ENCODE measurements around the gene COMP.

COMP gene

DNA sequence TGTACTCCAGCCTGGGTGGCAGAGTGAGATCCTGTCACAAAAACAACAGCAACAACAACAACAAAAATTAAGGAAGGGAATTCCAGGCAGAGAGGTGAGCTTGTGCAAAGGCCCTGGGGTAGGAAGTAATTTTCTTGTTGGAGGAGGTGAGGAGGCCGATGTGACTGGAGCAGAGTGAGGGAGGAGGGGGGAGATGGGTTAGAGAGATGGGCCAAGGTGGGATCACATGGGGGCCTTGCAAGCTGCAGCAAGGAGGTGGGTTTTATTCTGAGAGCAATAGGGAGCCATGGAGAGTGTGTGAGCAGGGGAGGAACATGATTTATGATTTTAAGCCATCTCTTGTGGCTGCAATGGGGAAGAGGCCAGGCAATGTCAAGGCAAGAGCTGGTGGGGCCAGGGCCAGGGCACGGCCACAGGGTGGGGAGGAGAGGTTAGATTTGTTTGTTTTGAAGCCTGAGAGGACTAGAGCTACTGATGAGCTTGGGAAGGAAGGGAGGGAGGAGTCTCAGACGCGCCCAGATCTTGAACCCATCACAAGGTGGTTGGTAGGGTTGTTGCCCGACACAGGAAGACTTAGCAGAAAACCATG lies 12.5 kb upstream of the COMP start:
- no peak for DNase-seq

DNA sequence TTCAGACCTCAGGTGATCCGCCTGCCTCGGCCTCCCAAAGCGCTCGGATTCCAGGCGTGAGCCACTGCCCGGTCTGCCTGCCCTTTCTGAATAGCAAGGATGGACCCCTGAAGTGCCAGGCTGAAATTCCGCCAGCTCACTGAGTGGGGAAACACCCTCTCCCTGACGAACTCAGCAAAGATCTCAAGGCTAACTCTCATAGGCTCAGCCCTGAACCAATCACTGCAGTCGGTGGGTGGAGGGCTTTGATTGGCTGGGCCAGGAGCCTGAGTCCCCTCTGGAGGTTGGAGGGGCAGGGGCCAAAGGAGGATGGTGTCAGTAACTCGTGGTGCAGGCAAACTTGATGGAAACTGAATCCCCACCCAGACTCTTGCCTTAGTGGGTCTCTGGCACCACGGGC lies 11.2 kb upstream of the COMP start:
- no peak for DNase-seq

DNA sequence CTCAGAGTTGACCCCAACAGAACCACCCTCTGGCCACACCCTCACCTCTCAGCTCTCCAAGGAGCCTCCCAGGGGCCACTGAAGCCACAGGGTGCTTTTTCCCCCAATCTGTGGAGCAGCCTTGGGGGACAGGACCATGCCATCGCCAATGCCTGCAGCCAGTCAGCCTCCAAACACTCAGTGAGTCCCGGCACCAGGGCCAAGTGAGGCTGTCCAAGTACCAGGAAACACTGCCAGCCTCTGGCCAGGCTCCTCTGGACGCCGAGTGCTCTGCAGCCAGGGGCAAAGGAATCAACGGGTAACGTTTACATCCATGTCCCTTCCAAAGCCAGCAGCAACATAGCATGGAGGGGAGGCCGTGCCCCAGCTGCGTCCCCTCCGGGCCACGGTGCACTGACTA lies 9.5 kb upstream of the COMP start:
- DNase-seq, result no peak

DNA sequence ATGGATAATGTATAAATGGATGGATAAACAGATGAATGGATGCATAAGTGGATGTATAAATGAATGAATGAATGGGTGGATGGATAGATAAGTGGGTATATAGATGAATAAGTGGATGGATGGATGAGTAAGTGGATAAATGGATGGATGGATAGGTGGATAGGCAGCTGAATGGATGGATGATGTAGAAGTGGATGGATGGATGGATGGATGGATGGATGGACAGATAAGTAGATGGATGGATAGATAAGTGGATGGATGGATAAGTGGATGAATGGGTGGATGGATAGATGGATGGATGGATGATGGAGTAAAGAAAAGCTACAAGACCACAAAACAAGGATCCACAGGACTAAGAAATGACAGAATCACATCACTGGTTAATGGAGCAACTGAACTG lies 9.0 kb upstream of the COMP start:
- DNase-seq, result no peak

DNA sequence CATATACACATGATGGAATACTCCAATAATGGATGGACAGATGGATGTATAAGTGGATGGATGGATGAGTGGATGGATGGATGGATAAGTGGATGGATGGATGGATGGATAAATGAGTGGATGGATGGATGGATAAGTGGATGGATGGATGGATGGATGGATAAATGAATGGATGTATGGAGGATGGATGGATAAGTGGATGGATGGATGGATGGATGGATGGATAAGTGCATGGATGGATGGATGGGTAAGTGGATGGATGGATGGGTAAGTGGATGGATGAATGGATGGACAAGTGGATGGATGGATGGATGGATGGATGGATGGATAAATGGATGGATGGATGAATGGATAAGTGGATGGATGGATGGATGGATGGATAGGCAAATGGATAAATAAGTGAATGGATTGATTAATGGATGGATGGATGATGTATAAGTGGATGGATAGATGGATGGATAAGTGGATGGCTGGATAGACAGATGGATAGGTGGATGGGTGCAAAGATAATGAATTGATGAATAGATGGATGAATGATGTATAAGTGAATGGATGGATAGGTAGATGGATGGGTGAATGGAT lies 8.4 kb upstream of the COMP start:
- no peak for DNase-seq

DNA sequence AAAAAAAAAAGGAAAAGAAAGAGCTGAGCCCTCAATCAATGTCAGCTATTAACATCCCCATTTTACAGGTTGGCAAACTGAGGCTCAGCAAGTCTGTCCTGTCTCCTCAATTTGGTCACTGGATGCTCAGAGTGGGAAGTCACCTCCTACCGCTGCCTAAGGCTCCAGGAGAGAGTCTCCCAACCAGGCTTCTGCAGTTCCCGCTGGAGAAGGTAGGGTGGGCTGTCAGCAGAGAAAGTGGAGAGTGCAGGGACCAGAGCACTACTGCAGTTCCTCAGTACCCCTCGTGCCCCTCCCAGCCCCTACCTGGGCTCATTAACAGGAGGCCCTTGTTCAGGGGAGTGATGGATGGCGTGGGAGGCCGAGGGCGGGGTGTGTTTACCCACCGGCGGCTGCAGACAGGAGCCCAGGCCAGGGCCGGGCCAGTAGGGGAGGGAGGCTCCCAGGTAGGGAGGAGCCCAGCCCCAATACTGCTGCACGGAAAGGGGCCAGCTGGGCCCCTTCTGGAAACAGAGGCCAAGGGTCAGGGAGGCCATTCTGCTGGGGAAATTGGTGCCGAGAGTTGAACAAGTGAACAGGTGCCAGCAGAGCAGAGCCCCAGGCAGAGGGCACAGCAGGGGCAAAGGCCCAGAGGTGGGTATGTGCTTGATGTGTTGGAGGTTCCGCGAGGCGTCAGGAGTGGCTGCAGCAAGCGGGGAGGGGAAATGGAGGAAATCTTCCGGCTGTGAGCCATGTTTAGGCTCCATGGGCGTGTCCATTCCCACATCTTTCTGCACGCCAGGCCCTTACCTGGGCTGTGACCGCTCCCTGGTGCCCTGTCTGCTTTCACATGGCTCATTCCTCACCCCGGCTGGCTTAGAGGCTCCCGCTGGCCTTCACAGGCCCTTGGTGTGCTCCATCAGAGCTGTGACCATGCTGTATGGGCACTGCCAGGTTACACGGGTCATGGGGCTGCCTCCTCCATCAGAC lies 7.6 kb upstream of the COMP start:
- no peak for DNase-seq

DNA sequence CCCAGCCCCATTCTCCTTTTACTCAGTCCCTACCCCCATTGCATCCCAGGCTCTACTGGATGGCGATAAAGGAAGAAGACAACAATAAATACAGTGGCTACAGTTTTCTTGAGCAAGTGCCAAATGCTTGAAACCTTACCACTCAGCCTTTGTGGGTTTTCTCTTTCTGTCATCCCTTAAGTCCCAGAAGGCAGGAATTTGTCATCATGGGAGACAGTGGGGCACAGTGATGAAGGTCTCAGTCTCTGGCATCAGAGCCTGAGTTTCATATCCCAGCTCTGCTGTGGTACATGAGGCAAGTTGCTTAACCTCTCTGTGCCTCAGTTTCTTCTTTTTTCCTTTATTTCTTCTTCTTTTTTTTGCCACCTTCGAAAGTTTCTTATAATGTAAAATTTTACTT lies 5.1 kb upstream of the COMP start:
- no peak for DNase-seq

DNA sequence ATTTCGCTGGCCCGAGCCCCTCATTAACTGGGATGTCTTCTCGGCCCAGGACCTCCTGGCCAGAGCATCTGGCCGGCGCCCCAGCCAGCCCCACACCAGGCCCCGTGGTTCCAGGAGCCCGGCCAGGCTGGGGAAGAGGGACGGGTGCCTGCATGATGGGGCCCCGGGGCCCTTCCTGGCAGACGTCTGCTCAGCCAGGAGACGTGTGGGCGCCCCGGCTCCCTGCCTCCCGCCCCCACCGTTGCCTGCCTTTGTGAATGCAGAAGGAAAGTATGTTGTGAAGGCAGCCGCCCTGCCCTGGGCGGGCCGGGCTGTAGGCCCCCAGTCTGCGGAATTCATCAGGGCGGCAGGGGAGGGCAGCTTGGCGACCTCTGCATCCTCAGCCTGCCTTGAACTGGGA lies 4.4 kb upstream of the COMP start:
- no peak for DNase-seq

DNA sequence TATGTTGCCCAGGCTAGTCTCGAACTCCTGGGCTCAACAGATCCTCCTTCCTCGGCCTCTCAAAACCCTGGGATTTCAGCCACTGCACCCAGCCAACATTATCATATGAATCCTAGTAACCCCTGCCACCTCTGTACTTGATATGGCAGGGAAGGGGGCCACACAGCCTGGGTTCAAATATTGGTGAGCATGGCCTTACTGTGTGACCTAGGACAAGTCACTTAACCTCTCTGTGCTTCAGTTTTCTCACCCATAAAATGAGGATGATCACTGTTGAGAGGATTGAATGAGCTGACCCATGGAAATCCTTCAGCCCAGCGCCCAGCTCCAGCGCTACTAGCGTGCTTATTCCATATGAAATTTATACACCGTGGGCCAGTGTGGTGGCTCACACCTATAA lies 3.6 kb upstream of the COMP start:
- DNase-seq, result no peak

DNA sequence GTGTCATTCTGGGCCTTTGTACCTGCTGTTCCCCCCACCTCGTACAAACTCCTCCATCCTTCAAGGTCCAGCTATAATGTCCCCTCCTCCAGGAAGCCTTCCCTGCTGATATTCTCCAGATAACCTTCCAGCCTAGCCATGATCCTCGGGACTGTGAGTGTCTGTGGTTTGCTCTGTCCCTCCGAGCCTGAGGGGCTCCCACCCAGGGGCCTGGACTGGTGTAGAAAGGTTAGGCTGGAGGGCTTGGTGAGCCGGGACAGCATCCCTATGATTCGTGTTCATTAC lies 2.9 kb upstream of the COMP start:
- no peak for DNase-seq

DNA sequence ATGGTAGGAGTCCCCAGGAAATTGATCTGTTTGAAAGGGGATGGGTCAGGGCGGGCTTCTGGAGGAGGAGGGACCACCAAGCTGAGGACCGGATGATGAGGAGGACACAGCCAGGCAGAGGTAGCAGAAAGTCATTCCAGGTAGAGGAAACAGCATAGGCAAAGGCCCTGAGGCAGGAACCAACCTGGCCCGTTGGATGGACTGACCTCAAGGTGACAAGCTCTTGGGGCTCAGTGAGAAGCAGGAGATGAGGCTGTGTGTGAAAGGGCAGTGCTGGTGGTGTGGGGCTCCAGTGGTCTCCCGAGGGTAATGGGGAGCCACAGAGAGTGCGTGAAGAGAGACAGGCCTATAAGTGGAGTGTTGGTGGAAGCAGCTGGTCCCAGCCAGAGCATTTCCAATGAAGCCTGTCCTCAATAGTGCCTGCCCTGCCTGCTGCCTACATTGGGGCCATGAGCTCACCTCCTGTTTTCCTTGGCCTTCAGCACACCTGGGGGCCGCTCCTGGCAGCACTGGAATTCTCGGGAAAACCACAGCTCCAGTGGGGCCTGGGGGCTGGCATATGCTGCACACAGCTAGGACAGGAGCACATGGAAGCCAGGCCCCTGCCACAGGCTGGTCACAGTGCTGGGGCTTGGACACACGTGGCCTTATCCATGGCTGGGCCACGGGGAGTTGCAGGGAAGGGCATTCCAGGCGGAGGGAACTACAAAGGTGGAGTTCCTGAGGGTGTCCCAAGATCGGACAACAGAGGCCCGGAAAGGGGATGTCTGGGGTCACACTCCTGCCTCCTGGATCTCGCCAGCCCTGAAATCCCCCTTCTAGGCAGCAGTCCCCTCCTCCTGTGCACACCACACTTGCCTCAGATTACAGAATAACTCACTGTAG lies 2.3 kb upstream of the COMP start:
- DNase-seq, result no peak

DNA sequence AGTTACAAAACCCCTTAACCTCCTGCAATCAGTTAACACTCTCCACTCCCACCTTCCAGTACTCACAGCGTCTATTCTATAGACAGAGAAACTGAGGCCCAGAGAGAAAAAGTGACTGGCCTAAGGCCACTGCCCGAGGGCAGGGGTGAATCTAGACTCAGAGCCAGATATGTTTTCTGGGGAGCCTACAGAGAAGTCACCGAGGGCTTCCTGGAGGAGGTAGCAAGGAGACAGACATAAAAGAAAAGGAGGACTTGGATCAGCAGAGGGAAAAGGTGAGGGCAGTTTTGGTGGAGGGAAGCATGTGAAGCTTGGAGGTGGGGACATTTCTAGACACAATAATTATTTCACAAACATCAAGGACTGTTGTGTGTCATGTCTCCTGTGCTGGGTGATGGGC lies 1.6 kb upstream of the COMP start:
- DNase-seq, result no peak

DNA sequence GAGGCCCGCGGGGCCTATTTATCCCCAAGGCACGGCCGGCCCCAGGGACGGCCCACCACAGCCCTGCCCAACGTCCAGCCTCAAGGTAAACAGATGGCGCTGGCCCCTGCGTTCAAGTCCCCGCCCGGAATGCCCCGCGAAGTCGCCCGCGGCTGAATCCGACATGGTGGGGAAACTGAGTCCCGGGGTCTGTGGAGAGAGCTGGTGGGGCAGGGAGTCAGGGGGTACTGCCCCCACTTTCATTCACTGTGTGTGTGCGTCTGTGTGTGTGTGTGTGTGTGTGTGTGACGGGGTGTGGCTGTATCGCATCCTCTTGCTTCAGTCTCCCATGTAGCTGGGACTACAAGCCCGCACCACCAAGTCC lies 192 bp upstream of the COMP start:
- no peak for DNase-seq

DNA sequence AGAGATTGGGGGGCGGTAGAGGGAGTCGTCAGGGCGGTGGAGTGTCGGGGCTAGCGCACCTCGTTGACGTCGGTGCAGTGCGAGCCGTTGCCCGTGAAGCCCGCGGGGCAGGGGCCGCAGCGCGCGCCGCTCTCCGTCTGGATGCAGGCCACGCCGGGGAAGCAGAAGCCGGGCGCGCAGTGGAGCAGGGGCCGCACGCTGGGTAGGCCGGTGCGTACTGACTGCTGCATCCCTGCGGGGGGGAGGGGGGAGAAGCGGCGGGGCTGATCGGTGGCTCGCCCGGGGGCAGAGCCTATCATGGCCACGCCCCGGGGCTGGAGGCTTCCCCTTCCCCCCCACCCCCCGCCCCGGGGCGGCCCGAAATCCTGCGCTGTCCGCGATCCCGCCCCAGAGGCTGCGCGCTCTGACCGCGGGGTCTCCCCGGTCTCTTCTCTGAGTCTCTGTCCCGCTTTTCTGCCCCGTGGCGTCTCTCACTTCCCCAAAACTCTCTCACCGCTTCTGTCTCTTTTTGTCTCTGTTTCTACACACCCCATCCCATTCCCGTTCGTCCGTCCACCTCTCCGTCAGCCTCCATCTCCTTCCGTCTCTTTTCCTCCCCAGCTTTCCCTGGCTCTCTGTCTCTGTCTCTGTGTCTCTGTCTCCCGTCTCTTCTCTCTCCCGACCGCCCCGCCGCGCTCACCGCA lies 1.1 kb downstream of the COMP start:
- peak; percentile 51 for DNase-seq

DNA sequence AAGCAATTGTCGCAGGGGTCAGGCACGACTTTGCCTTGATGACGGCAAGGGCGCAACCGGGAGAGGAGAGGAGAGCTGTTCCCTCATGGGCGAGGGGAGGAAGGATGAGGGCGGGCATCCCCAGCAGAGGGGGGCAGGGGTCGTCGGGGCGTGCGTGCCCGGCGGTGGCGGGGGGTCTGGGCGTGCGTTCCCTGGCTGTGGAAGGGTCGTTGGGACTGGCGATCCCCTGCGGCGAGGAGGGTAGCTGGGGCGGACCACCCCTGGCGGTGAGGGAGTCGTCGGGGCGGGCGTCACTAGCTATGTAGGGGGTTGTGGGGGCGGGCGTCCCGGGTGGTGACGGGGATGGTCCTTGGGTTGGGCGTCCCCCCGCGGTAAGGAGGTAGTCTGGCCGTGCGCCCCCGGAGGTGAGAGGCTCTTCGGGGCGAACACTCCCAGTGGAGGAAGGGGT lies 1.7 kb downstream of the COMP start:
- peak; percentile 39 for DNase-seq

DNA sequence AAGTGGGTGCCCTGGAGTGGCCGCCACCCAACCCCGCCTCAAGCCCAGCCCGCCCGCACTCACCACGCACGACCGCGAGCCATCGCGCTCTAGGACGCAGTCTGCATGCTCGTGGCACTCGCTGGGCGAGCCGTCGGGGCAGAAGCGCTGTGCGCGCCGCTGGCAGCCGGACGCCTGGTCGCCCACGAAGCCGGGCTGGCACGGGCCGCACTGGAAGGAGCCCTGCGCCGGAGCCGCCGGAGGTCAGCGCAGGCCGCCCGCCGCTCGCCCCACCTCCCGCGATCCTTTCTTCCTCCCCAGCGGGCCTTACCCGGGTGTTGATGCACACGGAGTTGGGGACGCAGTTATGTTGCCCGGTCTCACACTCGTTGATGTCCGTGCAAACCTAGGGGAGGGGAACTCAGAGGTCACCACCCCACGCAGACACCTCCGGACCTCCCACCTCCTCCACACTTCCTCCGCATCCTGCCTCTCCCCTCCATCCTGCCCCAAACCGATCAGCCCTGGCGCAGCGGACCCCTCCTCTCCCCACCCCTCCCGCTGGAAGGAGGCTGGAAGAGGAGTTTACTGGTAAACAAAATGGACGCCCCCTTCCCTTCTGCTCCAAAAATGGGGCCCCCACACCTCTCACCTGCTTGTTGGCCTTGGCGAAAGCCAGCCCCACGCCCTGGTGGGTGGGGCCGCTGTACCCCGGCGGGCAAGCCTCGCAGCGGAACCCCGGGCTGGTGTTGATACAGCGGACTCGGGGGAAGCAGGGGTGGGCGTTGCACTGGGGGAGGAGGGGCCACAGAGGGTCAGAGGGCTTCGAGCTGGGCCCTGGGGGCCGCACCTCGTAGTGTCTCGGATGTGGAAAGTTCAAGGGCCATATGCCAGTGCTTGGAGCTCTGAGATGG lies 2.3 kb downstream of the COMP start:
- DNase-seq, result no peak

DNA sequence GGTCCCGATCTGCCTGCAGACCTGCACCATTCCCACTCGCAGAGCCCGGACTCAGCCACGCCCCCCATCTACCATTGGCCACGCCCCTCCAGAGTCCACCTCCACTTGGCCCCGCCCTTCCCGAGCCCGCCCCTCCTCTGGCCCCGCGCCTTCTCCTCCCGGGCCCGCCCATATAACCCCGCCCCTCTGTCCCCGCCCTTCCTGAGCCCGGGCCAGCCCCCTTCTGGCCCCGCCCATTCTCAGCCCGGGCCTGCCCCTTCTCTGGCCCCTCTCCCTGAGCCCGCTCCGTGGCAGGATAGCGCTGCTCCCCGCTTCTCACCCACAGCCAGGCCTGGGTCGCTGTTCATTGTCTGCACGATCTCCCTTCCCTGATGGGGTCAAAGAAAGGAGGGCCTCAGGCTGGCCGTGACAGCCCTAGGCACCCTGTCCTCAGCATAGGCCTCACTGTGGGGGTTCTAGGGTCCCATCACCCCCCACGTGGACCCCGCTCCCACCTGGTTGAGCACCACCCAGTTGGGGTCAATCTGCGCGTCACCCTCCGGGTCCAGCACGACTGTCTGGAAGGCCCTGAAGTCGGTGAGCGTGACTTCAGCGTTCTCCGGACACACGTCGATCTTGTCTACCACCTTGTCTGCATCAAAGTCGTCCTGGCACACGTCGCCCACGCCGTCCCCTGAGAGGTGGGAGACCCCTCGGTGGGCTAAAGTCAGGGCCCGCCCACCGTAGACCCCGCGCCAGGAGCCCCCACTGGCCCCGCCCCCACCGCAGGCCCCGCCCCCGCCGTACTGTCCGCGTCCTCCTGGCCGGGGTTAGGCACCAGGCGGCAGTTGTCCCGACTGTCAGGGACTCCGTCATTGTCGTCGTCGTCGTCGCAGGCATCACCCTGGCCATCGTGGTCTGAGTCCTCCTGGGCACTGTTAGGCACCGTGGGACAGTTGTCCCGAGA lies 5.7 kb downstream of the COMP start:
- DNase-seq, result peak; percentile 91

DNA sequence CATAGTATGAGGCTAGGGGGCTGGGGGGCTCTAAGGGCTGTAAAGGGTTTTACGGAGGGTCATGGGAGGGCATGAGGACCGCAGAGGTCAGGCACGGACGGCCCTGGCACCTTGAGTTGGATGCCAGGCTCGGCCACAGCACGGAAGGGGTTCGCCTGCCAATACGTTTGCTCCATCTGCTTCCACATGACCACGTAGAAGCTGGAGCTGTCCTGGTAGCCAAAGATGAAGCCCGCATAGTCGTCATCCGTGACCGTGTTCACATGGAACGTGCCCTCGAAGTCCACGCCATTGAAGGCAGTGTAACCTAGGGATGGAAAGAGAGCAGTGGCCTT lies 6.4 kb downstream of the COMP start:
- no peak for DNase-seq

DNA sequence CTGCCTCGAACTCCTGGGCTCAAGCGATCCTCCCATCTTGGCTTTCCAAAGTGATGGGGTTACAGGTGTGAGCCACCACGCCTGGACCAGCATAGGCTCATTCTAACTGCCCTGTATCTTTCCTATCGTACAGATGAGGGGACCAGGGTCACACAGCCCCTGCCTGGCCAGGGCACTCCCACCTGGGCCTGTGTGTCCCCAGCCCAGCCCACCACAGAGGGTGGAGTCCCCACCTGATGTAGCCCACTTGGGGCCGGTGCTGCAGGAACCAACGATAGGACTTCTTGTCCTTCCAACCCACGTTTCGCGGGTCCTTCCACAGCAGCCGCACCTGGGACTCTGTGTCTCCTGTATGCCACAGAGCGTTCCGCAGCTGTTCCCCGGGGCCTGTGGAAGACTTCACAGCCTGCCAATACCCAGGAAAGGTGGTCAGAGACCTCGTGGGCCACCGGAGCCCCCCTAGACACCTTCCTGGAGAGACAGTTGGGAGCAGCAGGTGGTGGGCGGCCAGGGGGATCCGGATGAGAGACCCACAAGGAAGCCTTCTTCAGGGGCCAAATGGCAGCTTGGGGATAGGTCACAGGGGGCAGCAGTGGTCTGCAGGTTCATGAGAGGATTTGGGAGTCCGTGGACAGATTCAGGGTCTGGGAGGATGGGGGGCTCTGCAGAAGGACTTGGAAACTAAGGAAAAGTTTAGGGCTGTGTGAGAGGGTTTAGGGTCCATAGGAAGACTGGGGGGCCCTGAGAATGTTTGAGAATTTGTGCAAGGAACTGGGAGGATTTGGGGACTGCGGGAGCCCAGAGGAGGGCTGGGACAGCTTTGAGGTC lies 6.9 kb downstream of the COMP start:
- no peak for DNase-seq
